HG02840 (cell line): Measurements from ENCODE around the gene ERFE.
"Not testable (repeated sequence)": the region's sequence is repeated elsewhere in the genome, so short reads cannot be mapped to it uniquely, and the experiment has no call there.

ENCODE experiments used
- ATAC-seq: cut with Tn5 transposase; IDR thresholded peaks from one replicate; pipeline ENCODE4 v1.9.1; 2021; ENCODE audit warnings: mild to moderate bottlenecking, moderate library complexity, moderate number of reproducible peaks; ENCODE audit not compliant: unreplicated experiment, low FRiP score

Gene ERFE, protein sequence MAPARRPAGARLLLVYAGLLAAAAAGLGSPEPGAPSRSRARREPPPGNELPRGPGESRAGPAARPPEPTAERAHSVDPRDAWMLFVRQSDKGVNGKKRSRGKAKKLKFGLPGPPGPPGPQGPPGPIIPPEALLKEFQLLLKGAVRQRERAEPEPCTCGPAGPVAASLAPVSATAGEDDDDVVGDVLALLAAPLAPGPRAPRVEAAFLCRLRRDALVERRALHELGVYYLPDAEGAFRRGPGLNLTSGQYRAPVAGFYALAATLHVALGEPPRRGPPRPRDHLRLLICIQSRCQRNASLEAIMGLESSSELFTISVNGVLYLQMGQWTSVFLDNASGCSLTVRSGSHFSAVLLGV

DNA sequence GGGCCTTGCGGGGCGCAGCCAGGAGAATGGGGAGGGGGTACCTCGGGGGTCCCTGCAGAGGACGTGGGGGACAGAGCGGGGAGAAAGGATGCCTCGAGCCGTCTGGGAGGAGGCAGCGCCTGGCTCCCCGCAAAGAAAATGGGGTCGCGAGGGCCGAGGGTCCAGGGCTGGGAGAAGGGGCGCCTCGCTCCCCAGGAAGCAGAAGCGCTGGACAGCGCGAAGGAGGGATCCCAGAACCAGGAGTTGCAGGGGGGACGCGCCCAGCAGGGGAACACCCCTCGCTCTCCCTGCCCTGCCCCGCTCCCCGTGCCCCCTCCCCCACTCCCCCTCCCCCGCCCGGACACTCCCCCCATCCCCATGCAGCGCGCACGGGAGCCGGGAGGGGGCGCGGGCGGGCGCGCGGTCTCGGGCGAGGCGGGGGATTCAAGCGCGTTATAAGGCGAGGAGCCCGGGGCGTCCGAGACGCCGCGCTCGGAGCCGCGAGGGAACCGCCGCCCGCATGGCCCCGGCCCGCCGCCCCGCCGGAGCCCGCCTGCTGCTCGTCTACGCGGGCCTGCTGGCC lies at the start of gene ERFE:
ERFE (plus strand) TSS at position 462 of the 562 bp plus-strand sequence; CDS start at position 500, 38 bp downstream.
- ATAC-seq, result no peak

DNA sequence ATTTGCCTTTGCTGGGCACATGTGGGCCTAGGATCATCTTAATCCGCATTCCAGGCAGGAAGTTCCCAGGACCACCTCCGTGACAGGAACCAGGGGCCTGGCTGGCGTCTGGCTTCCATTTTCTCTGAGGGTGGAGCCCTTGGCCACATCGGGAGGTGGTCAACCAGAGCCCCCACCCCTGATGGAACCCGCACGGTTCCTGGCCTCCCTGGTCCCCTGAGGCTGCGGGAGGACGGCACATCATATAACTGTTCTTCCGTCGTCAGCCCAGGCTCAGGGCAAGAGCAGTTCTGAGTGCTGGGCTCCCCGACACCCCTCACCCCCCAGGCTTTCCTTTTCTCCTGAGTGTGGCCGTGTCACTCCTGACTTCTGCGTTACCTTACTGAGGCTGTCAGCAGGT lies 45.2 kb upstream of the ERFE start:
- ATAC-seq, result no peak

DNA sequence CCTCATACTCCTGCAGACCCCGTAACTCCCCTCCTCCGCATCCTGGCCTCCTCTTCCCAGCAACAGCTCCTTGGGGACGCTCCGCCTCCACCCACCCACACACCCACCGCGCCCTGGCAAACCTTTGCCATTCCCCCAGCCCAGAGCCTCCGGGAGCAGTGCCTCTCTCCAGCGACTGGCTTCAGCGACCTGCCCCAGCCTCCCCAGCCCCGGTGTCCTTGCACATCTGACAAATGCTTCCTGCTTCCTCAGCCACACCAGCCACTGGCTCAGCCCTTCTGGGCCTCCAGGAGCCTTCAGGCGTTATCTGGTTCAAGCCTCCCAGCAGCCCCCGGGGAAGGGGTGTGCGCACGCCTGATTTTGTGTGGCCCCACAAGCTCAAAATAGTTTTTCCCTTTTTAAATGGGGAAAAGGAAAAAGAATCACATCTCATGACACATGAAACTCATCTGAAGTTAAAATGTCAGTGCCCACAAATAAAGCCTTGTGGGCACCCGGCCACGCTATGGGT lies 44.4 kb upstream of the ERFE start:
- no peak for ATAC-seq

DNA sequence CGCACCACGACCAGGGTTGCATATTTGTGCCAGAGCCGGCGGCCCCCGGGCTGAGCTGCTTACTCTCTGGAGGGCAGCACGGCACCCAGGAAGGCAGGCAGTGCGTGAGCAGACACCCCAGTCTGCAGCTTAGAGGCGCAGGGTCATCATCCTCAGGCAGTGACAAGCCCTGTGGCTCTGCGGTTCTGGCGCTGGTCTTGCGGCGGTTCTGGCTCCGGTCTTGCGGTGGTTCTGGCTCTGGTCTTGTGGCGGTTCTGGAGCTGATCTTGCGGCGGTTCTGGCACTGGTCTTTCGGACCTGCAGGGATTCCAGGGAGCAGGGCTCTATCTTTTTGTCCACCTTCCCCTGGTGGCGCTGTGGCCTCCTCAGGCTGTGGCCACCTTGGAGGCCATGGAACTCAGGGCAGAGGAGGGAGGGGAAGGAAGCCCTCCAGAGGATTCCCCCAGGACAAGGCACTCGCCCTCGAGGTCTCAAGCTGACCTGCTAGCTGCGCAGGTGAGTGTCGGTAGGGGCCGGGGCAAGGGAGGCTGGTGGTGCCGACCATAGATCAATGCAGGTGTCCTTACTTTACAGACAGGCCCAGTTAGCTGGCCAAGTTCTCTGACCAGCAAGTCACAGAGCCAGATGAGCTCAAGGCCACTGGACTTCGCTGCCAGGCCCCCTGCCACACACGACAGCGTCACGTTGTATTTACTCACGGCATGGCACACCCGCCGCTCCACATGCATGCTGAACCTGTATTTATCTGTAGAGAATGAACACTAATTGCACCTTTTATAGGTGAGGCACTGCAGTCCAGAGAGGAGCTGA lies 43.7 kb upstream of the ERFE start:
- no peak for ATAC-seq

DNA sequence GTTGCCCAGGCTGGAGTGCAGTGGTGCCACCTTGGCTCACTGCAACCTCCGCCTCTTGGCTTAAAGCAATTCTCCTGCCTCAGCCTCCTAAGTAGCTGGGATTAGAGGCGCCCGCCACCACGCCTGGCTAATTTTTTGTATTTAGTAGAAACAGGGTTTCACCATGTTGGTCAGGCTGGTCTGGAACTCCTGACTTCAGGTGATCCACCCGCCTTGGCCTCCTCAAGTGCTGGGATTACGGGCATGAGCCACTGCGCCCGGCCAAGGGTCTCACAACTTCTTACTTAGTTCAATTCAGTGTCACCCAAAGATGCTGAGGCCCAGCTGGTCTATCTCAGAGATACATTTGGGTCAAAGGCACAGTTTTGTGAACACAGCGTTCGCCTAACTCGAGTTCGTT lies 43.1 kb upstream of the ERFE start:
- not testable (repeated sequence) for ATAC-seq

DNA sequence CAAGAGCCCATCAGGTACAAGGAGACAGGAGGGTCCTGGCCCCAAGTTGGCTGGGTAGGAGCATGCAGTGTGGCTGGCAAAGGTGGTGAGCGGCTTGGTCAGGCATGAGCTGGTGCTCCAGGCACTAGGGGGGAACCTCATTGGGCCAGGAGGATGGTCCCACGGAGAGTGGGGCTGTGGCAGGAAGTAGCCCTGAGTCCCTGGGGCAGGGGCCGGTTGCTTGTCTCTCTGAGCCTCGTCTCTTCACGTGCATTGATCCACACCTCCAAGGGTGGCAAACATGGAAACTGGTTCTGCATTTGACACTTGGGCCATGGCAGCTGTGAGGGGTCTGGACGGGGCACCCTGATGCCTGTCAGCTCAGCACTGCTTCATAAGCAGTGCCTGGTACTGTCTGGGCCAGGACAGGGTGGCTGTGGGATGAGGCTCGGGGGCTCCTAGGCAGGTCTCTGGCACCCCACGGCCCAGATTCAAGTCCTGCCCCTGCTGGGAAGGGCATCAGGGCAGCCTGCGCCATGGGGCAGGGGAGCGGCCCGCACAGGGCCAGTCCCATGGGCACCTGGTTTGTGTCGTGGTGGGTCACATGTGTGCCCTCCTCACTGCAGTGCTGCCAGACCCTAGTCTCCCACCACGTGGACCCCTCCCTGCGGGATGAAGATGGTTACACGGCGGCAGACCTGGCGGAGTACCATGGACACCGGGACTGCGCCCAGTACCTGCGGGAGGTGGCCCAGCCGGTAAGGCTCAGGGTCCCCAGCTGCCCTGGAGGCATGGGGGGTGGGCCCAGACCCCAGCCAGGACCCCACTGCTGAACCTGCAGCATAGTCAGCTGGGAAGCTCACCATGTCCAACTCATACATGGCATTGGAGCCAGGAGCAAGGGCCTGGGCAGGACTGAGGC lies 42.2 kb upstream of the ERFE start:
- no peak for ATAC-seq

DNA sequence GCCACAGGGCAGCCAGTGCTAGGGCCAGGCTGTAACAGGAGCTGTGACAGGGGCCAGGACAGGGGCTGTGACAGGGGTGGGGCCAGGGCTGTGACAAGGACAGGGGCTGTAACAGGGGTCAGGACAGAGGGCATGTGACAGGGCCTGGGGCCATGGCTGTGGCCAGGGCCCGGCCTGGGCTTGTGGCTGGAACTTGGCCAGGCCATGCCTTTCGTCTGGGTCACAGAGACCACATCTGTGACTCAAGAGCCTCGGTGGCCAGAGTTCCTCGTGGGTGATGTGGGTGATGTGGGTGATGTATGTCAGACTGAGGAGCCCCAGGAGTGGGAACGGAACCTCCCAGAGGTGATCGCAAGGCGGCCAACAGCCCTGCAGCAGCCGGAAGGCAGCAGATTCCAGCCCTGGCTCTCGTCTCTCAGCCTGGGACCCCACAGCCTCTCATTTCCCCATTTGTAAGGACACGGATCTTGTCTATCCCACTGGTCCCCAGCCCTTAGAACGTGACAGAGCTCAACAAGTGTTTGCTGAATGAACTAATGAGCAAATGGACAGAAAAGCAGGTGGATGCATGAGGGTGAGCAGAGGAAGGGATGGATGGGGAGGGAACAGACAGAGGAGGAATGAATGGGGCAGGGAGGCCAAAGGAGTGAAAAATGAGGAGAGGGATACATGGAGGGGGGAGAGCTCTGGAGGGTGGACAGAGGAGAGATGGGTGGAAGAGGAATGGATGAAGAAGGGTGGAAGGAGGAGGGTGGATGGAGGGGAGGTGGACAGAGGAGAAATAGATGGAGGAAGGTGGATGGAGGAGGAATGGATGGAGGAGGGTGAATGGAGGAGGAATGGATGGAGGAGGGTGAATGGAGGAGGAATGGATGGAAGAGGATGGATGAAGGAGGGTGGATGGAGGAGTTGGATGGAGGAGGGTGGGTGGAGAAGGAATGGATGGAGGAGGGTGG lies 41.3 kb upstream of the ERFE start:
- no peak for ATAC-seq

DNA sequence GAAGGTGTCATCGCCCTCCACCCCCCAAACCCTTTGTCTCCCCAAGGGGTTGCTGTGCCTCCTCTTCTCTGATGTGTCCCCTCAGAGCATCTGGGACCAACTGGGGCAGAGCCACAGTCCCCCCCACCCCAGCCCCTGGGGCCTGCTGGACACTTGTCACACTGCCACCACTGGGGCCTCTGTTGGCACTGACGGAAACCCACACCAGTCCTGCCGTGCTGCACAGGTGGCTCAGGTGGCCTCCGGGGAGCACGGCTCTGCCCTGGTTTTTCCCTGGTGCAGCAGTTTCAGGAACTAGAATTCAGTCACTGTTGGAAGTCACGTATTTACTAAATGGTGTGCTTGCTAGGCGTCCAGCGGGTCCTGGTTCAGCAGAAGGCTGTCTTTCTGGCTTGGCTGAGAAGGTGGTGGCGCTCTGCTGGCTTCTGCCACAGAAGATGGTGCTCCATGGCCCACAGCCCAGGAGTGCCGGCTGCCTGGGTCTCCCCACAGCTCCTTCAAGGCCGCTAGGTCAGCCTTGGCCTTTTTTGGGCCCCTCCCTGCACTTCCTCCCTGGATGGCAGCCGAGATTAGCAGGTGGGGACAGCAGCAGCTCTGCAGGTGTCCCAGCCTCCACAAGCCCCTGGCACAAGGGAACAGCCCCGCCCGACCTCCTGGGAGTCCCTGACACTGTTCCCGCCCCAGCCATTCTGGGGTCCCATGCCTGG lies 38.9 kb upstream of the ERFE start:
- no peak for ATAC-seq

DNA sequence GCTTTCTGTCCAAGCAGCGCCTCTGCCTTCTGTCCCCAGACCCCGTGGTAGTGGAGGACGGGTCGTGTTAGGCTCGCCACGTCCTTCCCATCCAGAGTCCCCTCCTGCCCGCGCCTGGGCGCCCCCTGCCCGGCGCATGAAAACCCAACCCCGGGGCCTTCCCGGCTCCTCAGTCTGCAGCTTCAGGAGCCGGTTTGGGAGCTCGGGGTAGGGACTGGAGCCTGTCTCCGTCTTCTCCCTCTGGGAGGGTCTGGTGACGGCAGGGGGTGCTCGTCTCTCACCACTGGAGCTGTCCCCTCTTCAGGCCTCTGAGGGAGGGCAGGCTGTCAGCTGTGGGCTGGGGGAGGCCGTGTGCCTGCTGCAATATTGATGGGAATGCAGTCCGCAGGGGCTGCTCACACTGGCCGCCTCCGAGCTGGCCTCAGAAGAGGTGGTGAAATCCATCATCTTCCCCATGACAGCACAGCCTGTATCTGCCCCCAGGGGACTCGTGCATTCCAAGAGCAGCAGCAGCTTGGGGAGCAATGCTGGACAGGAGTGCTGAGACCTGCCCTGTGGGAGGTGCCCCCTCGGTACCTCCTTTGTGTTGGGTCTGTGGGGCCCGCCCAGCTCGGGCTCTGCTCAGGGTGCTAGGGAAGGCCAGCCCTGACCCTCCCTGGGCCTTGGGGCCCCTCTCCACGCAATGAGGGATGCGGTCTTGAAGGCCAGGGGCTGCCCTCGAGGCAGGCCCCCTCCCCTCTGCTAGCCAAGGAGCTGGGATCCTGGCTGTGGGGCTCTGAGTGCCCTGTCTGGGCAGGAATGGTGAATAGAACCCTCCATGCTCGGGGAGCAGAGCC lies 38.1 kb upstream of the ERFE start:
- ATAC-seq, result no peak

DNA sequence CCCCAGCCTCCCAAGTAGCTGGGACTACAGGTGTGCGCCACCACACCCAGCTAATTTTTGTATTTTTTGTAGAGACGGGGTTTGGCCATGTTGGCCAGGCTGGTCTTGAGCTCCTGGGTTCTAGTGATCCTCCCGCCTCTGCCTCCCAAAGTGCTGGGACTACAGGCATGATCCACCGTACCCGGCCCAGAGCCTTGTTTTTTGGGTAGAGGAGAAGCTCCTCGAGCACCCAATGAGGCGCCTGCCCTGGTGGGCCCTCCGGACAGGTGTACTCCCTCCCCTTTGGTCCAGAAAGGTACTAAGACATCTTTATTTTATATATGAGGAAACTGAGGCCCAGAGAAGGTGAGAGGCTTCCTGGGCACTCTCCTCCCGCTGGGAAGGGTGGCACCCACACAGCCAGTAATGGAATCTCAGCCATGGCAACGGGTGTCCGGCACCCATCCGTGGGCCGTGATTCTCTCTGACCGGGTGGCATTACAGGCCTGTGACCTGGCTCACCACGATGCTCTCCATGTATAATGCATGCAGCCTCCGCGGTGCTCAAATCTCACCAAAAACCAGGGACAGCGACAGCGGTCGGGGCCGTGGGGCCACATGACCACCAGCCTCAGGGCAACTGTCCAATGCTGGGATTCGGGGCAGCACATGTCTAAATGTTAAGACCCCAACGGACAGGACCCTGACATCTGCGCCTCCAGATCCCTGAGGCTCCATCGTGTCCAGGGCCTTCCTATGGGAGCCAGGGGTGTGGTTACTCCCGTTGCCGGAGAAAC lies 37.1 kb upstream of the ERFE start:
- no peak for ATAC-seq

- no peak for ATAC-seq
Observed at GRCh38 chr2:238122287-238123217, 36.2 kb upstream of the ERFE start.

- ATAC-seq, result no peak
Observed at GRCh38 chr2:238123218-238123971, 35.4 kb upstream of the ERFE start.

- no peak for ATAC-seq
Observed at GRCh38 chr2:238123991-238124470, 34.7 kb upstream of the ERFE start.

GRCh38 chr2:238124488-238125126 lies 34.2 kb upstream of the ERFE start:
- no peak for ATAC-seq
